Keratinocyte (primary cell): ENCODE results near the gene CYP17A1.

Experiments used
- CTCF ChIP-seq, 3 experiments: IDR thresholded peaks in 1 of 3; conservative IDR thresholded peaks in 1 of 3; optimal IDR thresholded peaks in 1 of 3; 2 replicates in 2 of 3; 3 replicates in 1 of 3; pipeline versions ENCODE3 to v1.5.1; 2011; ENCODE audit warnings: low read length in 3 of 3, mild to moderate bottlenecking in 3 of 3, moderate library complexity in 2 of 3, control low read depth in 1 of 3, inconsistent platforms in 1 of 3; ENCODE audit not compliant: insufficient read depth in 2 of 3; ENCODE audit errors: extremely low read depth in 1 of 3
- EZH2 ChIP-seq: IDR thresholded peaks from one replicate; pipeline ENCODE4 v1.6.1; 2012; ENCODE audit warnings: inconsistent platforms, mild to moderate bottlenecking, low read length, moderate library complexity

DNA sequence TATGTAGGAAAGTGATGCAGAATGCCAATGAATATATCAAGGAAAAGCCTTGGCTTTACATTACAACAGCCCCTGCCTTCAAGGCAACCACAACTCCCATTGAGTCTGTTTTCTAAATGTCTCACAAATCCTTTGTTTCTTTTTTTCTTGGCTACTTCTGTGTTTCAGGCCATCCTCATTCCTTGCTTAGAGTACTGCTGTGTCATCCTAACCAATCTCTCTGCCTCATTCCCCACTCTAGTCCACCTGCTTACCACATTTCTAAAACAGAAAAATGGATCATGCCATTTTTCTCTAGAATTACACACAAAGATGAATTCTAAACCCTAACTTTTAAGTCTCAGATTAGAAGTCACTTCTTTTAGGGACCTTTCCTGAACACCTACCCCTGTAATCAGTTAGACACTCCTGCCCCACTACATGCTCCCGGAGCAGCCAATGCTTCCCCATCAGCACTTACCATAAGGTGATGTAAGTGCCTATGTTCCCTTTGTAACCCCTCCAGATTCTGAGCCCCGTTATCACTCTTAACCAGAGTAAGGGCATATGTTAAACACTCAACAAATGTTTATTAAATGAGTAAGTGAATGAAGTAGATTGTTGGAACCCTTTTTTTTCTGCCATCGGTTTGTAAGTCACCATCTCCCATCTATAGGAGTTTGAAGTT, 19.7 kb upstream of the CYP17A1 start:
- no peak for TF ChIP-seq CTCF (optimal IDR thresholded peaks at IDR 0.05 in 1 of 3, IDR thresholded peaks at IDR 0.05 in 1 of 3, conservative IDR thresholded peaks at IDR 0.05 in 1 of 3; ENCODE audit: extremely low read depth in 1 of 3, insufficient read depth in 2 of 3, low read length in 3 of 3)
- TF ChIP-seq EZH2: no peak
